CD4-positive, alpha-beta T cell (primary cell): ENCODE results near the gene FLT3LG. TPM values are rescaled to one million over a fixed set of nuclear protein-coding genes. Genes with fewer than 3 reads are reported as not detected.
A peak's percentile ranks its signal among the peaks of the same experiment; 100 is the strongest.

Source experiments
- ATAC-seq: fragments of 200-7000 bp; cut with Tn5 transposase; one replicate; pipeline ENCODE4 v1.10.0; 2022; ENCODE audit warnings: mild to moderate bottlenecking; ENCODE audit not compliant: poor library complexity
- CTCF ChIA-PET: fragments of 350-600 bp; sonication (Branson Sonifier 250); formaldehyde crosslinking; loops from one replicate; lab custom pipeline; 2021; ENCODE audit warnings: antibody characterized with exemption, inconsistent platforms; lab: Charles Lee
- POLR2A ChIA-PET: fragments of 350-600 bp; sonication (Branson Sonifier 250); formaldehyde crosslinking; loops from one replicate; lab custom pipeline; 2021; ENCODE audit warnings: antibody characterized with exemption, inconsistent platforms; lab: Charles Lee
- DNase-seq, 14 experiments: peaks; one replicate each; pipeline ENCODE4 v3.0.0-alpha.2; 2013 to 2020; ENCODE audit warnings: mixed read lengths in 2 of 14
- H3K27ac ChIP-seq, 2 donors: one replicate each; pipeline versions ENCODE4 v1.5.1 to v1.7.0; 2013; ENCODE audit warnings: low read length in 2 of 2, low read depth in 1 of 2, mild to moderate bottlenecking in 1 of 2
- H3K27me3 ChIP-seq, 2 experiments: 1 replicate in 1 of 2; 2 replicates in 1 of 2; pipeline versions ENCODE4 v1.6.1 to v1.7.0; 2013; ENCODE audit warnings: low read length in 2 of 2, control low read depth in 1 of 2, mild to moderate bottlenecking in 1 of 2, moderate library complexity in 1 of 2; ENCODE audit not compliant: insufficient read depth in 2 of 2, control insufficient read depth in 1 of 2
- H3K36me3 ChIP-seq: one replicate; pipeline ENCODE4 v1.6.1; 2013; ENCODE audit warnings: low read length, control low read depth; ENCODE audit not compliant: insufficient read depth
- H3K4me1 ChIP-seq: one replicate; pipeline ENCODE4 v1.6.1; 2013; ENCODE audit warnings: low read length, control low read depth; ENCODE audit not compliant: insufficient read depth
- H3K4me3 ChIP-seq: one replicate; pipeline ENCODE4 v1.5.1; 2013; ENCODE audit warnings: mild to moderate bottlenecking, low read length, moderate library complexity
- H3K9me3 ChIP-seq, 2 experiments: 1 replicate in 1 of 2; 2 replicates in 1 of 2; pipeline versions ENCODE4 v1.6.1 to v1.7.0; 2013; ENCODE audit warnings: low read length in 2 of 2, mild to moderate bottlenecking in 2 of 2, control low read depth in 1 of 2, moderate library complexity in 1 of 2; ENCODE audit not compliant: control insufficient read depth in 1 of 2, insufficient read depth in 1 of 2
- H3K27ac Mint-ChIP-seq: one replicate; pipeline ENCODE4 v1.8.0; 2020; ENCODE audit warnings: mixed read lengths
- H3K27me3 Mint-ChIP-seq: one replicate; pipeline ENCODE4 v1.8.0; 2021; ENCODE audit warnings: mixed read lengths
- H3K36me3 Mint-ChIP-seq: one replicate; pipeline ENCODE4 v1.8.0; 2021; ENCODE audit warnings: low read depth, mixed read lengths
- H3K4me1 Mint-ChIP-seq: one replicate; pipeline ENCODE4 v1.8.0; 2021; ENCODE audit warnings: low read depth, mixed read lengths
- H3K4me3 Mint-ChIP-seq: one replicate; pipeline ENCODE4 v1.8.0; 2020; ENCODE audit warnings: mild to moderate bottlenecking, mixed read lengths
- H3K9me3 Mint-ChIP-seq: one replicate; pipeline ENCODE4 v1.8.0; 2020; ENCODE audit warnings: mixed read lengths
- intact Hi-C, 2 experiments: fragments of 100-400 bp; cut with DNase I in 1 of 2; cut with micrococcal nuclease in 1 of 2; formaldehyde crosslinking; loops; one replicate each; pipeline versions ENCODE4 v1.15.1 to v1.9.0; 2023 to 2025; cut with DNase I, micrococcal nuclease
- total RNA-seq, 174 experiments: library from RNA in 2 of 174; stranded (reverse) in 2 of 174; gene quantifications; one replicate each; pipeline ENCODE4 v1.2.3 and lab custom pipeline; 2021 to 2026
- TF ChIP-seq, protein P1 (sequence below): fragments of 200-600 bp; IDR thresholded peaks from one replicate; pipeline ENCODE4 v1.8.0; 2022; ENCODE audit warnings: antibody characterized with exemption, mild to moderate bottlenecking

Gene FLT3LG
- total RNA-seq, 2 experiments from 2014 or later = 311 to 325 TPM

DNA sequence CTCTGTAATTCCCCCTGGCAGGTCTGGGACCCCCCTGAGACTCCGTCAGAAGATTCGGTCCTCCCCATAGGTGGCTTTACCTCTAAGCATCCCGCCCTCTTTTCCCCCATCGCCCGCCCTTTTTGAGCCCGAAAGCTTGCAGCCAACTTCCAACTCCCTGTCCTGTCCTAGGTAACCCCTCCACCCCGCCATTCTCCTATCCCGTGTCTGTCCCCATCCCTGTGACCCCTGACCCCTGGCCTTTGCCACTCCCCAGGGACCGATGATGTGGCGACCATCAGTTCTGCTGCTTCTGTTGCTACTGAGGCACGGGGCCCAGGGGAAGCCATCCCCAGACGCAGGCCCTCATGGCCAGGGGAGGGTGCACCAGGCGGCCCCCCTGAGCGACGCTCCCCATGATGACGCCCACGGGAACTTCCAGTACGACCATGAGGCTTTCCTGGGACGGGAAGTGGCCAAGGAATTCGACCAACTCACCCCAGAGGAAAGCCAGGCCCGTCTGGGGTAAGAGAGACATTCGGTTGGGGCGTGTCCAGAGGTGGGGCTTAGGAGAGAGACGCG lies 54.3 kb downstream of the FLT3LG start:
- ATAC-seq = no peak
- peak overlapping the region; percentile 54 for H3K4me3 ChIP-seq
- DNase-seq = peak in 1 of 14 experiments; percentile 13
- POLR2A ChIA-PET = interaction anchor here (1.0 to 1.6 kb wide), 9 partner anchors 15 to 62 kb away, joined by 4 to 12 read pairs (median 6); partner anchors contain the start of gene FCGRT
- H3K4me3 Mint-ChIP-seq = peak overlapping the region; percentile 84
- CTCF ChIA-PET = interaction anchor here (1.5 to 2.2 kb wide), 2 partner anchors 22 to 42 kb away, joined by 5 to 11 read pairs; no protein-coding TSS in a partner anchor
- no peaks in the 10 kb centered on the region for H3K36me3 ChIP-seq
- TF ChIP-seq, protein P1, sequence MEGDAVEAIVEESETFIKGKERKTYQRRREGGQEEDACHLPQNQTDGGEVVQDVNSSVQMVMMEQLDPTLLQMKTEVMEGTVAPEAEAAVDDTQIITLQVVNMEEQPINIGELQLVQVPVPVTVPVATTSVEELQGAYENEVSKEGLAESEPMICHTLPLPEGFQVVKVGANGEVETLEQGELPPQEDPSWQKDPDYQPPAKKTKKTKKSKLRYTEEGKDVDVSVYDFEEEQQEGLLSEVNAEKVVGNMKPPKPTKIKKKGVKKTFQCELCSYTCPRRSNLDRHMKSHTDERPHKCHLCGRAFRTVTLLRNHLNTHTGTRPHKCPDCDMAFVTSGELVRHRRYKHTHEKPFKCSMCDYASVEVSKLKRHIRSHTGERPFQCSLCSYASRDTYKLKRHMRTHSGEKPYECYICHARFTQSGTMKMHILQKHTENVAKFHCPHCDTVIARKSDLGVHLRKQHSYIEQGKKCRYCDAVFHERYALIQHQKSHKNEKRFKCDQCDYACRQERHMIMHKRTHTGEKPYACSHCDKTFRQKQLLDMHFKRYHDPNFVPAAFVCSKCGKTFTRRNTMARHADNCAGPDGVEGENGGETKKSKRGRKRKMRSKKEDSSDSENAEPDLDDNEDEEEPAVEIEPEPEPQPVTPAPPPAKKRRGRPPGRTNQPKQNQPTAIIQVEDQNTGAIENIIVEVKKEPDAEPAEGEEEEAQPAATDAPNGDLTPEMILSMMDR = no peak
- no peaks in the 10 kb centered on the region for H3K9me3 Mint-ChIP-seq
- H3K27me3 ChIP-seq = no peaks in the 10 kb centered on the region
- H3K4me1 Mint-ChIP-seq = peaks cover 32% of the 10 kb centered on the region
- no peak overlapping the region for H3K27ac ChIP-seq
- H3K4me1 ChIP-seq = peaks cover 20% of the 10 kb centered on the region
- H3K27ac Mint-ChIP-seq = no peak overlapping the region
- H3K36me3 Mint-ChIP-seq = peaks cover 15% of the 10 kb centered on the region
- no peaks in the 10 kb centered on the region for H3K9me3 ChIP-seq
- H3K27me3 Mint-ChIP-seq = no peaks in the 10 kb centered on the region
- intact Hi-C loops = loop anchor here in 1 of 2 experiments (2.0 kb wide), 1 partner anchor 15 kb away; the partner anchor contains the start of gene FCGRT

DNA sequence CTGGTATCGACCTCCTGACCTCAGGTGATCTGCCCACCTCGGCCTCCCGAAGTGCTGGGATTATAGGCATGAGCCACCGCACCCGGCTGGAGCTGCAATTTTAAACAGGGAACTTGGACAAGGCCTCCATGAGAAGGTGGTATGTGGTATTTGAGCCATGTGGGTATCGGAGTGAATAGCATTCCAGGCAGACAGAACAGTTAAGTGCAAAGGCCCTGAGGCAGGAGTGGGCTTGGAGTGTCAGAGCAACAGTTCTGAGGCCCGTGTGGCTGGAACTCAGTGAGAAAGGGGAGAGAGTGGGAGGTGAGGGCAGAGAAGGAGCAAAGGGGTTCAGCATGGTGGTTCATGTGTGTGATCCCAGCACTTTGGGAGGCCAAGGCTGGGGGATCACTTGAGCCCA lies 56.7 kb downstream of the FLT3LG start:
- intact Hi-C loops = no loop called here

DNA sequence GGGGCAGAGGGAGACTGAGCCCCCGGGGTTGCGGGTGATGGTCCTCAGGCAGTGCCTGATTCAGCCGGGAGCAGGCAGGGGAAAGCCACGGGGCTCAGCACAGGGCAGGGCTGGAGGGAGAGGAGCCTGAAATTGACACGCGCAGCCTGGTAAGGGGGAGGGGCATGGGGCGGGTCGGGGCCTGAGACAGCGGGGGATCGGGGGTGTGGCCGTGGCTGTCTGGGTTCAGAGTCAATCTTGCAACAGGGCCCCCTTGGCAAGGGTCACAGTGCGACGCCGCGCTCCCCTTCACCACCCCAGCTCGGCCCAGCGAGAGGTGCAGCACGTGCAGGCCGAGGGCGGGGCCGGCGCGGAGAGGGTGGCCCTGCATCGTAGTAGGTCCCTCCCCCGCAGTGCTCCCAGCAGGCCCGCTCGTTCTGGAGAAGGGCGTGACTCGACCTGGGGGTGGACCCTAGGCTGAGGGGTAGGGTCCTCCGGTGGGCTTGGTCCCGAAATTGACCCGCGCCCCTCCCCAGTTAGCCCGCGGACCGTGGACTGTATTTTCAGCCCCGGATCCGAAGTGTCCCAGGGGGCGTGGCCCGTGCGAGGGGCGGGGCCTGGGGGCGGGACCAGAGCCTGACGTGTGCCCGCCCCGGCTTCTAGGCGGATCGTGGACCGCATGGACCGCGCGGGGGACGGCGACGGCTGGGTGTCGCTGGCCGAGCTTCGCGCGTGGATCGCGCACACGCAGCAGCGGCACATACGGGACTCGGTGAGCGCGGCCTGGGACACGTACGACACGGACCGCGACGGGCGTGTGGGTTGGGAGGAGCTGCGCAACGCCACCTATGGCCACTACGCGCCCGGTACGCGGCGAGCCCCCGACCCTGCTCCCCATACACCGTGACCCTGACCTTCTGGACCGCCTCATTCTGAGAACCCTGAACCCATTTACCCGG lies 59.8 kb downstream of the FLT3LG start:
- no peaks in the 10 kb centered on the region for H3K36me3 Mint-ChIP-seq
- CTCF ChIA-PET = interaction anchor here (1.0 to 4.3 kb wide), 9 partner anchors 13 to 107 kb away, joined by 3 to 31 read pairs (median 5); partner anchors contain the start of gene RRAS
- TF ChIP-seq, protein P1 = peak; percentile 38
- peak overlapping the region; percentile 70 for H3K4me3 ChIP-seq
- ATAC-seq (peak; percentile 91), DNase-seq (peak; percentile 72 to 92 (median 82))
- intact Hi-C loops = loop anchor here in 1 of 2 experiments (1.0 kb wide), 1 partner anchor 34 kb away; no protein-coding TSS in a partner anchor
- H3K4me1 ChIP-seq = peaks cover 28% of the 10 kb centered on the region
- no peaks in the 10 kb centered on the region for H3K9me3 ChIP-seq
- no peaks in the 10 kb centered on the region for H3K36me3 ChIP-seq
- H3K27me3 ChIP-seq = no peaks in the 10 kb centered on the region
- H3K9me3 Mint-ChIP-seq = no peaks in the 10 kb centered on the region
- no peaks in the 10 kb centered on the region for H3K27me3 Mint-ChIP-seq
- H3K4me1 Mint-ChIP-seq = peaks cover 27% of the 10 kb centered on the region
- H3K27ac Mint-ChIP-seq = peak overlapping the region; percentile 71
- POLR2A ChIA-PET = interaction anchor here (0.6 to 3.1 kb wide), 19 partner anchors 13 to 344 kb away, joined by 3 to 19 read pairs (median 4); partner anchors contain the start of genes FCGRT, PIH1D1, PRMT1 and PRR12
- no peak overlapping the region for H3K27ac ChIP-seq
- H3K4me3 Mint-ChIP-seq = peak overlapping the region; percentile 93

More for the DNA sequence above, 56.7 kb downstream of the FLT3LG start:
- peaks cover 43% of the 10 kb centered on the region for H3K4me1 ChIP-seq
- Mint-ChIP-seq H3K27me3 (no peaks in the 10 kb centered on the region), H3K9me3 (no peaks in the 10 kb centered on the region), H3K27ac (no peak overlapping the region), H3K4me1 (peaks cover 42% of the 10 kb centered on the region), H3K4me3 (no peak overlapping the region), H3K36me3 (peaks cover 5% of the 10 kb centered on the region)
- ChIA-PET CTCF (interaction anchor here (0.6 to 1.7 kb wide), 3 partner anchors 16 to 313 kb away, joined by 4 read pairs; no protein-coding TSS in a partner anchor), POLR2A (no interaction called here)
- ATAC-seq (no peak), DNase-seq (no peak)
- TF ChIP-seq, protein P1 = no peak
- no peaks in the 10 kb centered on the region for H3K27me3 ChIP-seq
- H3K27ac ChIP-seq = no peak overlapping the region
- no peaks in the 10 kb centered on the region for H3K9me3 ChIP-seq
- H3K4me3 ChIP-seq = no peak overlapping the region
- H3K36me3 ChIP-seq = no peaks in the 10 kb centered on the region
